Measurements from ENCODE around the gene DEFB126.
"Not testable (repeated sequence)": the region's sequence is repeated elsewhere in the genome, so short reads cannot be mapped to it uniquely, and the experiment has no call there.

The DEFB126 gene, protein sequence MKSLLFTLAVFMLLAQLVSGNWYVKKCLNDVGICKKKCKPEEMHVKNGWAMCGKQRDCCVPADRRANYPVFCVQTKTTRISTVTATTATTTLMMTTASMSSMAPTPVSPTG

DNA sequence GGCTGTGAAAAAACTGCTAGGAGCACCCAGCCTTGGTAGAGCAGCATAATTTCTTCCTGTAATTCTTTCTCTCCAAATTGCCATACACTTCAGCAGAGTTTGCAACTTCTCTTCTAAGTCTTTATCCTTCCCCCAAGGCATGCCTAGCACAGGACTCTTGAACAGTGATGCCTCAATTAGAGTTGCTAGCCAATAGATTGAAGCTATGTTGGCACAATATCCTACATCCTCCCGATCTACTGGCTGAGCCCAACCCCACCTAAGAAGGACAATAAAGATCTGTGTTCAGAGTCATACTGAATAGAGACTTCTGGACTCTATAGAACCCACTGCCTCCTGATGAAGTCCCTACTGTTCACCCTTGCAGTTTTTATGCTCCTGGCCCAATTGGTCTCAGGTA, at the start of gene DEFB126:
TSS of gene DEFB126 (plus strand) at position 301 of the 400 bp plus-strand sequence. CDS start at position 340, 39 bp downstream.
- DNase-seq (ENCODE audit: low read depth in 1 of 2, low spot score in 1 of 2): no peak

DNA sequence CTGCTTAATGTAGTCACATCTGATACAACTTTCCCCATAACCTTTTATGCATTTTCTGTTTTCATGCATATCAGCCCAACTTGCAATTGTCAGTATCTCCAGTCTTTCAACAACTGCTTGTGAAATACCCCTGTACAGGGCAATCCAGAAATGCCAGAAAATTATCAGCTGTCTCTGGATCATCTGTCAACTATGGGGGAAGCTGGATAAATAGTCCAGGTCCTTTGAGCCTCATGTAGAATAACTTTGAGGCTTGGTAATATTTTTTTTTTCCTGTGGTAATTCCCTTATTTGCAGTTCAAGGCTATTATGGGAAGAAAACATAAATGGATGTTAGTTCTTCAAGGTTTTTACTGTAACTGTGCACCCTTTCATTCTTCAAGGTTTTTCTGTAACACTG, 48.7 kb upstream of the DEFB126 start:
- no peak for DNase-seq (ENCODE audit: low read depth in 1 of 2, low spot score in 1 of 2)

DNA sequence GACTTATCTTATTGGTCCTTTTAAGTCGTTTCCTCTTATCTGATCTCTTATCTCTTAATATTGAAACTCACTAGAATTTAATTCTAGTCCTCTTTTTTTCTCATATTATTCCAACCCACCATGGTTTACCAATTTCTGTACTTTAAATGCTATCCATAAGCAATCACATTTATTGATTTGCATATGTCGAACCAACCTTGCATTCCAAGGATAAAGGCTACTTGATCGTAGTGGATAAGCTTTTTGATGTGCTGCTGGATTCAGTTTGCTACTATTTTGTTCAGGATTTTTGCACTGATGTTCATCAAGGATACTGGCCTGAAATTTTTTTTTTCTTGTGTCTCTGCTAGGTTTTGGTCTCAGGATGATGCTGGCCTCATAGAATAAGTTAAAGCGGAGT, 47.2 kb upstream of the DEFB126 start:
- DNase-seq (ENCODE audit: low read depth in 1 of 2, low spot score in 1 of 2): no peak

DNA sequence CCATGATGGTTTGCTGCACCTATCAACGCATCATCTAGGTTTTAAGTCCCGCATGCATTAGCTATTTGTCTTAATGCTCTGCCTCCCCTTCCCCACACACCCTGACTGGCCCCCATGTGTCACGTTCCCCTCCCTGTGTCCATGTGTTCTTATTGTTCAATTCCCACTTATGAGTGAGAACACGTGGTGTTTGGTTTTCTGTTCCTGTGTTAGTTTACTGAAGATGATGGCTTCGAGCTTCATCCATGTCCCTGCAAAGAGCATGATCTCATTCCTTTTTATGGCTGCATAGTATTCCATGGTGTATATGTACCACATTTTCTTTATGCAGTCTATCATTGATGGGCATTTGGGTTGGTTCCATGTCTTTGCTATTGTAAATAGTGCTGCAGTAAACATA, 44.7 kb upstream of the DEFB126 start:
- not testable (repeated sequence) for DNase-seq (ENCODE audit: low read depth in 1 of 2, low spot score in 1 of 2)

DNA sequence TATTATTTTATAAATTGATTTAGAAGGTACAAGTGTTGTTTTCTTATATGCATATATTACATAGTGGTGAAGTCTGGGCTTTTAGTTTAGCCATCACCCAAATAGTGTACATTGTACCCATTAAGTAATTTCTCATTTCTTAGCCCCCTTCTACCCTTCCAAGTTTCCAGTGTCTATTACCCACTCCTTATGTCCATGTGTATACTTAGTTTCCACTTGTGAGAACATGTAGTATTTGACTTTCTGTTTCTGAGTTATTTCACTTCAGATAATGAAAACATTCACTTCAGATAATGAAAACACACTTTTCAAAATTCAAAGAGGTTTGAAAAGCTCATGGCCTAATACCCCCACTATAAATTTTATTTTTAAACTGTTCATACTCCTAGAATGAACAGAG, 40.4 kb upstream of the DEFB126 start:
- no peak for DNase-seq (ENCODE audit: low read depth in 1 of 2, low spot score in 1 of 2)

DNA sequence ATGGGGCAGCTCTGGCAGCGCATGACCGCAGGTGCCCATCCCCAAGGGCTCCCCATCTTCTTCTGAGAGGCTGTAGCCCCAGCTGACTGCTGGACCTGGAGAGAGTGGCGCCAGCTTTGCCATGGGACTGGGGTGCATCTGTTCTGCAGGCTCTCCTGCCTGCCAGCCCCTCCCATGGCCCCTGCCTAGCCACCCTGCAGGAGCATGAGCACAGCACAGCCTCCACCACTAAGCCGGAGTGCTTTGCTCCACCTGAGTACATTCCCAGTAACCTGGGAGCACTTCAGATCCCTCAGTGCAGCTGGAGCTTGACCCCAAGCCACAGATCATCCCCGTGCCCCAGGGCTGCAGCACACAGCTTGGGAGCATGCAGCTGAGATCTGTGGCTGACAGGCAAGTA, 38.9 kb upstream of the DEFB126 start:
- DNase-seq (ENCODE audit: low read depth in 1 of 2, low spot score in 1 of 2): no peak

DNA sequence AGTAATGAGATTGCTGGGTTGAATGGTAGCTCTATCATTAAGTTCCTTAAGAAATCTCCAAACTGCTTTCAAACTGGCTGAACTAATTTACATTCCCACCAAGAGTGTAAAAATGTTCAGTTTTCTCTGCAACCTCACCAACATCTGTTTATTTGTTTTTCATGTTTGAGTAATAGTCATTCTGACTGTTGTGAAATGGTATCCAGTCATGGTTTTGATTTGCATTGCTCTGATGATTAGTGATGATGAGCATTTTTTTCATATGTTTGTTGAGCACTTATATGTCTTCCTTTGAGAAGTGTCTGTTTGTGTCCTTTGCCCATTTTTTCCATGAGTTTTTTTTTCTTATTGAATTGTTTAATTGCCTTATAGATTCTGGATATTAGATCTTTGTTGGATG, 30.0 kb upstream of the DEFB126 start:
- no peak for DNase-seq (ENCODE audit: low read depth in 1 of 2, low spot score in 1 of 2)

DNA sequence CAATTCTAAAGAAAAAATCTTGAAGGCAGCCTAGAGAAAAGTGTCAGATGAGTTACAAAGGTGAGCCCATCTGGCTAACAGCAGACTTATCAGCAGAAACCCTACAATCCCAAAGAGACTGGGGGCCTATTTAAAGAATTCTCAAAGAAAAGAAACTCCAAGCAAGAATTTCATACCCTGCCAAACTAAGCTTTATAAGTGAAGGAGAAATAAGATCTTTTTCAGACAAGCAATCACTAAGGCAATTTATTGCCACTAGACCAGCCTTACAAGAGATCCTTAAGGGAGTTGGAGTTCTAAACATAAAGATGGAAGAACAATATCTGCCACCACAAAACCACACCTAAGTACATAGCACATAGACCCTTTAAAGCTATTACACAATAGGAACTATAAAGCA, 24.9 kb upstream of the DEFB126 start:
- DNase-seq (ENCODE audit: low read depth in 1 of 2, low spot score in 1 of 2): no peak

DNA sequence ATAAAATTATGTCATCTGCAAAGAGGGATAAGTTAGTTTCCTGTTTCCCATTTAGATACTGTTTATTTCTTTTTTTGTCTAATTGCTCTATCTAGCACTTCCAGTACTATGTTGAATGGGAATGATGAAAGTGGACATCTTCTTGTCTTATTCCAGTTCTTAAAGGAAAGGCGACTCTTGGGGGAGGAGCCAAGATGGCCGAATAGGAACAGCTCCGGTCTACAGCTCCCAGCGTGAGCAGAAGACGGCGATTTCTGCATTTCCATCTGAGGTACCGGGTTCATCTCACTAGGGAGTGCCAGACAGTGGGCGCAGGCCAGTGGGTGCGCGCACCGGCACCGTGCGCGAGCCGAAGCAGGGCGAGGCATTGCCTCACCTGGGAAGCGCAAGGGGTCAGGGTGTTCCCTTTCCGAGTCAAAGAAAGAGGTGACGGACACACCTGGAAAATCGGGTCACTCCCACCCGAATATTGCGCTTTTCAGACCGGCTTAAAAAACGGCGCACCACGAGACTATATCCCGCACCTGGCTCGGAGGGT, 12.5 kb upstream of the DEFB126 start:
- DNase-seq (ENCODE audit: low read depth in 1 of 2, low spot score in 1 of 2): not testable (repeated sequence)

DNA sequence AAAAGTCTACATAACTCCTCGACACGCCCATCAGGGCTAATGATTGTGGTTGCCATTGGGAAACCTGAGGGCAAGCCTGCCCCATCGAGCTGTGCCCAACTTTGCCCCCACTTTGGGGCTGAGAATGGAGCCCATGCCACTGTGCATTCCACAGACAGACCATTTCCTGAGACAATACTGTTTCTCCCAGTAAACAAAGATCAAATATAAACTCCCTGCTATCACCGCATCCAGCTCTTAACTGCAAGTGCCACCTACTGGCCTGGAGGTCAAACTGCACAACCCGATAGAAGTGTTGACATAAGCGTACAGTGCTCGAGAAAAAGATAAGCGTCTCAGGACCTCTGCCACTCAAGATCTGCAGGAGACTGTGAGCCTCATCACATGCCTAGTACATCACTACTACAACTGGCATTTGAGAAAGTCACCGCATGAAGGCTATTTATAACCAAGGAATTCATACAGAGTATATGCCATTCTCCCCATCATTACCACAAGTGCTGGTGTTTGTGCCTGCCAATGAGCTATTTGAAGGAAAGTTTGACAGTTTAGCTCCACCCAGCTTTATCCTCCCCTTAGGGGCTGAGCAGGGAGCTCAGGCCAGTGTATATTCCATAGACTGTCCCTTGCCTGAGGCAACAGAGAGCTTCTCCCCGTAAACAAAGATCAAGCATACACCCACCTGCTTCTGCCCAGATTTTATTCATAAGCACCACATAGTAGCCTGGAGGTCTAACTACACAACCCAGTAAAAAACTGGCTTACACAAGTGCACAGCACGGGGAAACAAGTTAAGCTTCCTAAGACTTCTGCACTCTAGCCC, 4.5 kb upstream of the DEFB126 start:
- peak in 1 of 2 donors; percentile 0 for DNase-seq (ENCODE audit: low read depth in 1 of 2, low spot score in 1 of 2)

DNA sequence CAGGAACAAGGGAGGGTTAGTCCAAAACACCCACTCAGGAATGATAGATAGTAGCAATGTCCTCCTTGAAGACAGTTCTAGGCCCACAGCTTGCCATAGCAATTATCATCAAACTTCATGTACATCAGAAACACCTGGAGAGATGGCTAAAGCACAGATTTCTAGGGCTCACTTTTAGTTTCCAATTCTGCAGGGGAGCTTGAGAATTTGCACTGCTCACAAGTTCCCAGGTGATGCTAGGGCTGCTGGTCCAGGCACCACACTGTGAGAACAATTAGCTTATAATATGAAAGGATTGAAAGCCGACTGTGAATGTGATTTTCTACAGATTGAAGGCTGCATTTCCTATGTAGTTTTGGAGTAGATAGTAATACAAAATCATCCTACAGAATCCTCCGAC, 3.5 kb downstream of the DEFB126 start:
- no peak for DNase-seq (ENCODE audit: low read depth in 1 of 2, low spot score in 1 of 2)

DNA sequence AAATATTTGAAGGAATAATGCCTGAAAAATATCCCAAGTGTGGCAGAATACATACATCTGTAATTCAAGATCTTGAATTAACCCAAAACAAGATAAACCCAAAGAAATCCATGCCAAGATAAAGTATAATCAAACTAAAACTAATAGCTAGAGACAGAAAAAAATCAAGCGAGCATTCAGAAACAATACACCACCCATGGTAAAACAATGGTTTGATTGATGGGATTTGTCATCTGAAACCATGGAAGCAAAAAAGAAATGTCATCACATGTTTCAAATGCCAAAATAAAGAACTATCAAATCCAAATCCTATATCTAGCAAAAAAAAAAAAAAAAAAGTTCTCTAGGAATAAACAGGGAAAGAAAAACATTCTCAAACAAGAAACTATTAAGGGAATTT, 9.7 kb downstream of the DEFB126 start:
- no peak for DNase-seq (ENCODE audit: low read depth in 1 of 2, low spot score in 1 of 2)

DNA sequence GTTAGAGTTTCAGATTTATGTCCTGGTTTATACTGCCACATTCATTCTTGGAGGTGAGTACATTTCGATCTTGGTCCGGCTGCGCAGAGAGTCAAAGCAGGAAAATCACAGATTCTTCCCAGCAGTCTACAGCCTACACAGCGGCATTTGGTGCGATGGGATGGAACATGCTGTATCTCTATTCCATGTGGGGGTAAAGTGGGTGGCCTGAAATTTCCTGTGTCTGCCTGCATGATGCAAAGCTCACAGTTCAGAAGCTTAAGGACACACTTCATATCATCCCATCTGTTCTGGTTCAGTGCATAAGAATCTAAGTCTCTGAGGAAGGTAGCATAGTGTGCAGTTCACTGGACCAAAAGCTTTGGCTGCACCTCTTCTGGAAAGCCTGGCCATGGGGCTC, 14.8 kb downstream of the DEFB126 start, which contains the start of gene DEFB127:
TSS of gene DEFB127 (plus strand) at position 301 of the 400 bp plus-strand sequence. CDS start at position 392, 91 bp downstream.
- no peak for DNase-seq (ENCODE audit: low read depth in 1 of 2, low spot score in 1 of 2)

DNA sequence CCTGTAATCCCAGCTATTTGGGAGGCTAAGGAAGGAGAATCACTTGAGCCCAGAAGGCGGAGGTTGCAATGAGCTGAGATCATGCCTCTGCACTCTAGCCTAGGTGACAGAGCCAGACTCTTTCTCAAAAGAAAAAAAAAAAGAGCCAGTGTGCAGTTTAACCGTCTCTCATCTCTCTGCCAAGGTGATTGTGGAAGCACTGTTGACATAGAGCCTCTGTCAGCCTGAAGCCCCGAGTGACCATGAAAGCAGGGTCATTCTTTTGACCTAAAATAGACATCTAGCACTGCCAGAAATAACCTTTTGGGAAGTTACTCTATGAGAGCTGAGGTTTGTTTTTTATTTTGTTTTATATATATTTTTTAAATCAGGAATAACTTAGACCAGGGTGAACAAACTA, 22.2 kb downstream of the DEFB126 start:
- no peak for DNase-seq (ENCODE audit: low read depth in 1 of 2, low spot score in 1 of 2)

DNA sequence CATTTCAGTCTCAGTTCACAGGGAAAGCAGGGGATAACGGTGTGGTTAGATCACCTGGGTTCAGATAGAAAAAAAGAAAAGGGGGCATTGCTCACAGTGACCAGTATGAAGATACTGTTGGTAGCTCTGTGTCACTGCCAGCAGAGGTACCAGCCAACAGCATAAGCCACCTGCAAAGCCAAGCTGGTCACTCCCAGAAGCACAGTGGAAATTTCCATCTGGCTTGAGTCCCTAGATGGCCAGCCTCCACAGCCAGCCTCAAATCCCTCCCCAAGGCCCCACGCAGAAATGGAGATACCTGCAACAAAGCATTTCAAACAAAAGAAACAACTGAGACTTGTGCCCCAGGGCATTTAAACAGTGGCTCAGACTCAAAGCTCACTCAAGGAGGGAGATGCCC, 26.5 kb downstream of the DEFB126 start:
- no peak for DNase-seq (ENCODE audit: low read depth in 1 of 2, low spot score in 1 of 2)

DNA sequence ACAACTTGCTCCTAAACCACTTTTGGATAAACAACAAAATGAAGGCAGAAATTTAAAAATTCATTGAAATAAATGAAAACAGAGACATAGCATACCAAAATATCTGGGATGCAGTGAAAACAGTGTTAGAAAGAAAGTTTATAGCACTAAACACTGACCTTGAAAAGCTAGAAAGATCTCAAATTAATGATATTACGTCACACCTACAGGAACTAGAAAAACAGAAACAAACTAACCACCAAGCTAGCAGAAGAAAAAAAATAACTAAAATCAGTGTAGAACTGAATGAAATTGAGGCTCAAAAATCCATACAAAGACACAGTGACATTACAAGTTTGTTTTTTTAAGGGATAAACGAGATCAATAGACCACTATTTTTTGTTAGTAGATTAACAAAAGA, 41.9 kb downstream of the DEFB126 start:
- DNase-seq (ENCODE audit: low read depth in 1 of 2, low spot score in 1 of 2): no peak

DNA sequence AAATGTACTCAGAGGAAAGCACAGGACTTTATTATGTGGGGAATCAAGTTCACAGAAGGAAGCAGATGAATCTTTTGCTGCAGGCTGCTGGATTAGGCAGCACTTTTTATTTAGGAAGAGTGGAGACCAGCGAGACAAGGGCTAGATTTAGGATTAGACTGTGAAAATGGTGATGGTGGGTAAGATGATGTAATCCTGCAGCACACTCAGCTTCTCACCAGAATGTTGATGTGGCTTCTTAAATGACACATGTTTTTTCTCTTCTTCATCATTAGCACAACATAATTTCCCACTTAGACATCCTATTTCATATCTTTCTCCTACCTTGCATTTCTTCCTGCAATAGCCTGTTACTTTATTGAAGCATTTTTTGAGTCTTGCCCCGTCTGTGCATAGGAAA, 45.3 kb downstream of the DEFB126 start:
- no peak for DNase-seq (ENCODE audit: low read depth in 1 of 2, low spot score in 1 of 2)

DNA sequence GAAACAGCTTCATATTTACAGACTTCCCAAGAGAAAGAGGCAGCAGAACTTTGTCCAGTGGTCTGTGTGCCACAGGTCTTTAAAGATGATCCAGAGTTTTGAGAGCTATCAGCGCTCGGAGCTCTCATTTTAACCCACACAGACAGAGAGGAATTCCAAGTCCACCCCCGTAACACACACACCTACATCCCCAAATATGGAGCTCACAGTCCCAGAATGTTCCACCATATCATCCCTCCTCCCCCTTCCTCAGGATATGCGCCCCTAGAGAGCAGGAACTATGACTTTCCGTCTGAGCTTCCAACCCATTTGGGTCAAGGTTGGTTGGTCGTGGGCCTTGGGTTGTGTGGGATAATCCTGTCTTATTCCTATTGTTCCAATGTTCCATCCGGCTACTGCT, 47.2 kb downstream of the DEFB126 start, which contains the start of gene DEFB128:
TSS of gene DEFB128 (minus strand) at position 101 of the 400 bp plus-strand sequence. CDS start at position 13, 88 bp downstream.
- no peak for DNase-seq (ENCODE audit: low read depth in 1 of 2, low spot score in 1 of 2)
